Activated T-helper 1 cell treated with Interleukin-2 at 50 U/mL for 16 hours (primary cell): ENCODE data around the gene FLACC1.
"Not testable (repeated sequence)": the region's sequence is repeated elsewhere in the genome, so short reads cannot be mapped to it uniquely, and the experiment has no call there.

Source experiments
- DNase-seq: peaks from one replicate; pipeline ENCODE4 v3.0.0-alpha.2; 2020; ENCODE audit warnings: low read depth

Gene FLACC1, protein sequence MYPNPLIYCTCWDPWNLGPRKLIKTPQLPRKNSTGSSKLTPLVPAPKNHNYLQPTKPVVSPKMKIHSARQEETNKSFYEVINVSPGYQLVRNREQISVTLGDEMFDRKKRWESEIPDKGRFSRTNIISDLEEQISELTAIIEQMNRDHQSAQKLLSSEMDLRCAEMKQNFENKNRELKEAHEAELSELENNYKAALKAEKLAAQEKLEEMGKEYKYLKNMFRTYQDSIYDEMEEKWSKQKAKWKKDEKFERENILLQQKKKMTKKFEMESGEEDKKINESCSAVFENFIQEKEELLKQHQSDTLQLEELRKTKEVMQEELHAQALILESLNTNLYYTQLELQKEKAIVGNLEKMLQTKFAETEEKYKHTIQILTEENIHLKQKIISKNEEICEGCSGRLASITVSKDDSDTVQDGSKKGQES

GRCh38 chr2:201357221-201357620 is at the start of gene FLACC1:
Gene FLACC1 (minus strand): TSS chr2:201357345. CDS start chr2:201351404, 5,941 bp downstream.
- no peak for DNase-seq

DNA sequence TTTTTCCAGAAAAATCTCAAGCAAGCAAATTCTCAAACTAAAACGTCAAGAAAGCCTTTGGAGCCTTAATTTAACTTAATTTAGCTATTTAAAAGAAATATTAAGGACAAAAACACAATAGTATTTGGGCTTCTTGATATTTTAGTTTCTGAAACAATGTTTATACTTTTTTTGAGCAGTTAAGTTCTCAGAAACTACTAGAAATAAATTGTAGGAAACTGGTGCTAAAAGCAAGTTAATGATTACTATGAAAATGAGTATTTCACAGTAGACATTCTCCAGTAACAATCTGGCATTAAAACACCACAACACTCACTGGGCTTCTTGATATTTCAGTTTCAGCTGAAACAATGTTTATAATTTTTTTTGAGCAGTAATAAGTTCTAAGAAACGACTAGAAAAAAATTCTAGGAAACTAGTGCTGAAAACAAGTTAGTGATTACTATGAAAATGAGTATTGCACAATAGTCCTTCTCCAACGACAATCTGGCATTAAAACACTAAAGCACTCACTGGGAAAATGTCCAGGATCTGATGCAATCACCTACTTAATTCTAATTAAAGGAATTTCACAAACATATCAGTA is 49.0 kb upstream of the FLACC1 start:
- DNase-seq: no peak

DNA sequence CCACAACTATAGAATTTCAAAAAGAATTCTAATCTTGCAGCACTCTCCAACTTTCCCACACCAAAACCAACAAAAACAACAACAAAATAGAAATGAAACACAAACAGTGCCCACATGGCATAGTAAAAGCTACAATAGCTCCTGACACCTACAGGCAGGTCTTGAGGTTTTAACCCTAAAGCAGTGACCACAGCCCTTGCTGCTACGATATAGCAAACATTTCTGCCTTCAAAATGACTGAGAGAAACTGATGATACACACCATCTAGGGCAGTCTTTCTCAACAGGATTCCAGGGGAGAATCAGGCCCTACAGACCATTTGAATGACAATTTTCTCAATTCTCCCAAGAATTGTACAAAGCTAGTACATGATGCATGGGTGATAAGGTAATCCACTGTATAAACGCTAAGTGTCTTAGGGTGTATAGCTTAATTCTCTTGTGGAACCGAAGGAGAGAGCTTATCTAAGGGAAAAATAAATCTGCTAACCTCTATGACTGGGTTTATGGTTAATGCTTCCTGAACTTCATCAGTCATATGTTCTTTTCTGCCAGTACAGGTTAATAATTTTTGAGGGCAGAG is 47.6 kb upstream of the FLACC1 start:
- no peak for DNase-seq

GRCh38 chr2:201403880-201404279 is 46.7 kb upstream of the FLACC1 start:
- DNase-seq: no peak

- DNase-seq: no peak
Observed at GRCh38 chr2:201402651-201403562, 45.8 kb upstream of the FLACC1 start.

GRCh38 chr2:201401815-201402214 is 44.7 kb upstream of the FLACC1 start:
- no peak for DNase-seq

- DNase-seq: no peak
Observed at GRCh38 chr2:201396595-201396994, 39.5 kb upstream of the FLACC1 start.

DNA sequence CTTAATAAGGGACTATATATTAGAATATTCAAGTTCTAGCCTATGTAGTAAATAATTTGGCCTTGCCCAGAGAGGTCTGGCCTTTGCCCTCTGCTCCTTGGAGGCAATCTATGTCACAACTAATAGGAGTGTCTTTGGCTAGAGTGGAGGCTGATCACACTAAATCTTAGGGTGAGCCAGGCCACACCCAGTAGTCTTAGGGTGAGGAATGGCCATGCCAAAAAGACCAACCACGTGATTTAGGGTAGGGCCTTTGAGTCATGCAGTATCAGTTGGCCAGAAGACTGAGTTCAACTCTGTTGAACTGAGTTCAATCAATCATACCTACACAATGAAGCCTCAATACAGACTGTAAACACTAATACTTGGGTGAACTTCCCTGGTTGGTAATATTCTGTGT is 26.0 kb upstream of the FLACC1 start:
- DNase-seq: no peak

GRCh38 chr2:201378496-201379397 is 21.6 kb upstream of the FLACC1 start:
- DNase-seq: no peak

GRCh38 chr2:201377218-201377617 is 20.1 kb upstream of the FLACC1 start:
- DNase-seq: no peak

DNA sequence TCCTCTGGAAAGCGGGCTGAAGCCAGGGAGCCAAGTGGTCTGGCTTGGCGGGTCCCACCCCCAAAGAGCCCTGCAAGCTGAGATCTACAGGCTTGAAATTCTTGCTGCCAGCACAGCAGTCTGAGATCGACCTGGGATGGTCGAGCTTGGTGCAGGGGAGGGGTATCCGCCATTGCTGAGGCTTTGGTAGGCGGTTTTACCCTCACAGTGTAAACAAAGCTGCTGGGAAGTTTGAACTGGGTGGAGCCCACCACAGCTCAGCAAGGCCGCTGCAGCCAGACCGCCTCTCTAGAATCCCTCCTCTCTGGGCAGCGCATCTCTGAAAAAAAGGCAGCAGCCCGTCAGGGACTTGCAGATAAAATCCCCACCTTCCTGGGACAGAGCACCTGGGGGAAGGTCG is 12.6 kb upstream of the FLACC1 start:
- DNase-seq: no peak

- DNase-seq: not testable (repeated sequence)
Observed at GRCh38 chr2:201369318-201369717, 12.2 kb upstream of the FLACC1 start.

- DNase-seq: no peak
Observed at GRCh38 chr2:201366146-201366545, 9.0 kb upstream of the FLACC1 start.

DNA sequence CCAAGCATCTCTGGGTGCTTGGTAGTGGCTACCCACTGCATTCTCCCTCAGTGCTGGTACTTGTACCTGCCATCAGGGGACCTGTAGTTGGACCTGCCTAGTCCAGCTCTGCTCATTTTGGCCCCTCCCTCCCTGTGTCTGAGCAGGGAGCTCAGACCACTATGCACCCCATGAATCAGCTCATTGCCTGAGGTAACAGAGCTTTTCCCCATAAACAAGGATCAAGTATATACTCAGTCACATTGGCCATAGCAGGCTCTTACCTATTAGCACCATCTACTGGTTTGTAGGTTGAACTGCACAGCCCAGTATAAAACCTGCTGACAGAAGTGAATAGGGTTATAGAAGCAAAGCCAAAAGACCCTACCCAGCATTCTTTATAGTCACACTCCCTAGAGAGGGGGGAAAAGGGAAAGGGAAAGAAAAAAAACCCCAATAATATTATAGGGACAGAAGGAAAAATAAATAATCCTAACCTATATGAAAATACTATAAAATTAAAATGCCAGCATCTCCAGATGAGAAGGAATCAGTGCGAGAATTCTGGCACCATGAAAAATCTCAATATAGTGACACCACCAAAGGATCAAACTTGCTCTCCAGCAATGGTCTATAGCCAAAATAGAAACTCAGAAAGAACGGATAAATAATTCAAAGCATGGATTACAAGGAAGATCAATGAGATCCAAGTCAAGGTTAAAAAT is 6.9 kb upstream of the FLACC1 start:
- DNase-seq: no peak

GRCh38 chr2:201362396-201362795 is 5.3 kb upstream of the FLACC1 start:
- no peak for DNase-seq

- DNase-seq: no peak
Observed at GRCh38 chr2:201361078-201361733, 4.1 kb upstream of the FLACC1 start.

DNA sequence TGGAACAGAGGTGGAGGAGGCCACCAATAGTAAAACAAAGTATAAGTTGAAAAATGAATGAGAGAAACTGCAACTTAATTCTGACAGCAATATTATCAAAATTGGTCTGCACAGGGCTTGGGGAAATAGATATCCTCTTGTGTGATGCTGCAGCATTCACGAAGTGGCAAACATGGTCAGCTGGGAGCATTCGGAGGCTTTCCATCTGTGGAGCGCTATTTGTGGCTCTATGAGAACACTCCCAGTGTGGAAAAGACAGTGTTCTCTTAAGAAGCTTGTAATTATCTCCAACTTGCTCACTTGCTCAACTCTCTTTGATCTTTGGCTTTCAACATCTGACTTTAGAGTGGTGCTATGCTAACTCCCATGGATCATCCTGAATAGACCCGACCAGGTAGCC is 3.1 kb upstream of the FLACC1 start:
- no peak for DNase-seq

- no peak for DNase-seq
Observed at GRCh38 chr2:201358684-201359083, 1.5 kb upstream of the FLACC1 start.

DNA sequence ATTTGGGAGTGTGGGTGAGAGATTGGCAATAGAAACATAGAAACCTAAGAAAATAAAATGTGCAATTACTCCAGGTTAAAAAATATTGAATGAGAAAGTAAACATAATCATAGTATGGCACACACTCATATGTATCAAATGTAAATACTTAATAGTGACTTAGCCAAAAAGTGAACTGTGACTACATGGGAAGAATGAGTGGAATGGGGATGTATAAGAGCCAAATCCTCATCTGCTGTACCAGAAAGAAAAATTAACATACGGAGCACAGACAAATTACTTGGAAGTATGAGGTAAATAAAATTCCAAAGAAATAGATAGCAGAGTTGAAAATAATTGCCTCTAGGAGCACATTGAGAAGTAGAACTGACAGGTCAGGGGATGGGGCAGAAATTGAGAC is 4.0 kb downstream of the FLACC1 start:
- no peak for DNase-seq

GRCh38 chr2:201350879-201351278 is 6.3 kb downstream of the FLACC1 start:
- DNase-seq: no peak
